Vagina (tissue), 2 donors: ENCODE measurements around the gene IL6R.

Experiments used
- CTCF ChIP-seq, 3 experiments: fragments of 450-650 bp in 2 of 3; fragments of 200-600 bp in 1 of 3; sonication (generic) in 1 of 3; IDR thresholded peaks; one replicate each; pipeline ENCODE4 v1.5.1; 2017 to 2019; ENCODE audit warnings: antibody characterized with exemption in 3 of 3, mild to moderate bottlenecking in 2 of 3, moderate library complexity in 2 of 3
- POLR2A ChIP-seq, 2 donors: fragments of 450-650 bp; IDR thresholded peaks; one replicate each; pipeline ENCODE4 v1.6.1; 2017; ENCODE audit warnings: antibody characterized with exemption in 2 of 2, mild to moderate bottlenecking in 2 of 2, moderate library complexity in 2 of 2
- POLR2AphosphoS5 ChIP-seq, 2 donors: sonication (generic); formaldehyde crosslinking; IDR thresholded peaks; one replicate each; pipeline ENCODE4 v1.9.0; 2017; ENCODE audit warnings: antibody characterized with exemption in 2 of 2, mild to moderate bottlenecking in 2 of 2, low read depth in 1 of 2; ENCODE audit not compliant: insufficient read depth in 1 of 2

- TF ChIP-seq POLR2A (IDR thresholded peaks at IDR 0.05) = no peak
- no peak for TF ChIP-seq POLR2AphosphoS5 (IDR thresholded peaks at IDR 0.05; ENCODE audit: insufficient read depth in 1 of 2, low read depth in 1 of 2)
- TF ChIP-seq CTCF (IDR thresholded peaks at IDR 0.05) = no peak
These were observed 109.0 kb downstream of the IL6R start for GRCh38 chr1:154514066-154514553.
